Measurements from ENCODE around the gene NR3C1. TPM values are rescaled to one million over a fixed set of nuclear protein-coding genes. Genes with fewer than 3 reads are reported as not detected.
A peak's percentile ranks its signal among the peaks of the same experiment; 100 is the strongest.

The NR3C1 gene
- total and polyA plus RNA-seq, 2 donors = 47.7 to 62.3 TPM

DNA sequence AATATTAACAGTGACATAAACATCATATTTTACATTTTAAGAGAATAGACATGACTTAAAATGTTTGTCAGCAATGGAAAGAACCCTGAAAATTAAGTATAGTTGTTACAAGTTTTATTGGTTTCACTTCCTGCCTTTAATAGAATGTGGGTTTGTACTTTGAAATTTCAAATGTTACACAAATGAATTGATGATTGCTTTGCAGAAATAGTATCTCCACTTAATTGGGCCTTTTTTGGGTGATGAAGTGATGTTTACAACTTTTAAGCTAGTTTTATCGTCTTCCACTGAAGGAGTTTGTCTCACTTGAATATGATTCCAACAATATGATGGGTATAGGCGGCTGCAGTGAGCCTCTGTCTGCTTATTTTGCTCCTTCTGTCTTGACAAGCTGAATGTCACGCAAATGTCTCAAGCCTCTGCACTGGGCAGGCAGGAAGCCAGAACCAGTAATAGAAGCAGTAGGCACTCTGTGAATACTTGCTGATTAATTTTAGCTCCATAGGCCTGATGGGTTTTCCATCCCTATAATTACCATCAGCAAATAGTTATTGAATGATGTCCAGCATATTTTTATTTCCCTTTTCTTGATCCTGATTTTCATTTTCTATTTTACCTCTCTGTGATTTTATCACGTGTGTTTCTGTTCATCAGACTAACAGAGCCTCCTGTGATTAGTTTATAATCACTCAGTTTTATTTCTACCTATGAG is 10.6 kb upstream of the NR3C1 start:
- Histone ChIP-seq H3K27ac (ENCODE audit: low read depth in 1 of 2, low read length in 1 of 2) (no peak overlapping the region), H3K4me3 (ENCODE audit: low read length in 2 of 2) (no peak overlapping the region), H3K27me3 (ENCODE audit: control insufficient read depth in 2 of 2, insufficient read depth in 1 of 2, low read length in 1 of 2) (no peaks in the 10 kb centered on the region), H3K9me3 (ENCODE audit: control insufficient read depth in 2 of 2, insufficient read depth in 1 of 2, low read length in 1 of 2) (no peaks in the 10 kb centered on the region), H3K4me1 (ENCODE audit: control insufficient read depth in 2 of 2, insufficient read depth in 2 of 2, low read length in 2 of 2) (peaks cover 0 to 7% of the 10 kb centered on the region in 2 donors), H3K36me3 (ENCODE audit: control insufficient read depth in 2 of 2, insufficient read depth in 2 of 2, low read length in 1 of 2) (no peaks in the 10 kb centered on the region)
- no peak for DNase-seq (ENCODE audit: low read depth in 6 of 9, low spot score in 9 of 9)
- 92% methylated on average over 4 of the region's 4 CpGs for WGBS

DNA sequence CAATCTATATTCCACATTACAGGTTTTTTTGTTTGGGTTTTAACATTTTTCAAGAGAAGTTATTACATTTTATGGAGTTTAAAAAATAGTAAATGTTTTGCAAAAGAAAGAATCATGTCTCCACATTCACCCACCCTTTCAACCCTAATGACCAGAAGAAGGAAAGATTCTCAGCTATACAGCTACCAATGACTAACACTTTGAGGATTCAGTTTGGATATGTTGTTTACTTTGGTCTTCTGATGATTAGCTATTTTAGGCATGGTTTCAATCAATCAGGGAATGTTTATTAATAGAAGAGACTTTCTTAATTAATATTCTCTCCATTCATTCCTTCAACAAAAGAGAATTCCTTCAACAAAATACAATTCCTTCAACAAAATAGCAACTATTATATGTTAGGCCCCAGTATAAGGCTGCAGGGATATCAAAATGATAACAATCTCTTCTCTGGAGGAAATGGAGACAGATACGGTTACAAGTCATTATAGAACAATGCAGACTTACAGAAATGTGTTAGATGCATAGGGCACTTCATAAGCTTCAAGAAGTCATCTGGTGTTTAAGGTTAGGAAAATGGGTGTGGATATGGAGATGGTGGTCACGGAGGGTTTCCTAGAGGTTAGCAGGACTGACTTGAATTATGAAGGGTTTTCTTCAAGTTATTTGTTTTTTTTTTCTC is 9.3 kb upstream of the NR3C1 start:
- H3K27me3 ChIP-seq (ENCODE audit: control insufficient read depth in 2 of 2, insufficient read depth in 1 of 2, low read length in 1 of 2) = no peaks in the 10 kb centered on the region
- no peaks in the 10 kb centered on the region for H3K36me3 ChIP-seq (ENCODE audit: control insufficient read depth in 2 of 2, insufficient read depth in 2 of 2, low read length in 1 of 2)
- no peak overlapping the region for H3K4me3 ChIP-seq (ENCODE audit: low read length in 2 of 2)
- H3K4me1 ChIP-seq (ENCODE audit: control insufficient read depth in 2 of 2, insufficient read depth in 2 of 2, low read length in 2 of 2) = peaks cover 0 to 7% of the 10 kb centered on the region in 2 donors
- H3K9me3 ChIP-seq (ENCODE audit: control insufficient read depth in 2 of 2, insufficient read depth in 1 of 2, low read length in 1 of 2) = no peaks in the 10 kb centered on the region
- 75% methylated on average over 2 of the region's 2 CpGs for WGBS
- no peak overlapping the region for H3K27ac ChIP-seq (ENCODE audit: low read depth in 1 of 2, low read length in 1 of 2)
- no peak for DNase-seq (ENCODE audit: low read depth in 6 of 9, low spot score in 9 of 9)

DNA sequence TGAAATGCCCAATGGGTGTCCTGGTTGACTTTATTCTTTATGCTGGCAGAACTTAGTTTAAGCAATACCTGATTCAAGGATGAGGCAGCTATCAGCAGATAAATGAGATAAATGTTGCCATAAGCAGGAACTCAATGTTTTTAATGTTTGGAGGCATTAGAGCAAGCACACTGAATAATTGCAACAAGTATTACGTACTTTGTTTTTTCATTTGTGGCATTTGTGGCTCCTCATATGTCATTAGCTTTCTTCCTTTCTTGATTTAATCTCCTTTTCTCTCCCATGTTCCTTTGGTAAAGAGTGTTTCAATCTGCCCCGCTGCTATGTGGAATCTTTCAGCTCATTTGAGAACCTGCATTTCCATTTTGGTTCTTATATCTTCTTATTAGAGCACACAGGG is 6.4 kb upstream of the NR3C1 start:
- Histone ChIP-seq H3K27me3 (ENCODE audit: control insufficient read depth in 2 of 2, insufficient read depth in 1 of 2, low read length in 1 of 2) (no peaks in the 10 kb centered on the region), H3K36me3 (ENCODE audit: control insufficient read depth in 2 of 2, insufficient read depth in 2 of 2, low read length in 1 of 2) (no peaks in the 10 kb centered on the region), H3K27ac (ENCODE audit: low read depth in 1 of 2, low read length in 1 of 2) (no peak overlapping the region), H3K4me3 (ENCODE audit: low read length in 2 of 2) (no peak overlapping the region), H3K9me3 (ENCODE audit: control insufficient read depth in 2 of 2, insufficient read depth in 1 of 2, low read length in 1 of 2) (peaks cover 0 to 3% of the 10 kb centered on the region in 2 donors), H3K4me1 (ENCODE audit: control insufficient read depth in 2 of 2, insufficient read depth in 2 of 2, low read length in 2 of 2) (peaks cover 0 to 11% of the 10 kb centered on the region in 2 donors)
- 30% methylated on average over 2 of the region's 2 CpGs for WGBS
- DNase-seq (ENCODE audit: low read depth in 6 of 9, low spot score in 9 of 9) = no peak

DNA sequence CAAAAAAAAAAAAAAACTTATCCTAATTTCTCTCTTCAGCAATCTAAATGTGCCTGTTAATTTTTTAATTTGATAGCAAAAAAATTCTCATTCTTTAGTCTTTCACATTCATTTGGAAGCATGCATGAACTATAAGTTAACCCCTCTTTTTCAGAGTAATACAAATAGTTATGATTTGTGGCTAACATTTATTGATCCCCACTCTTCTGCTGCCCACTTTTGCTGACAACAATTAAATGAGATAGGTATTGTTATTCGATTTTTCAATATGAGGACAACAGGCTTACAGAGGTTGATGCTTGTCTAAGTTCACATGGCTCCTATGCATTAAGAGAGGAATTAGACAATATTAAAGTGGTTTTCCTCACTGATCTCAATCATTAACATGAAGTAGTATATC is 2.9 kb upstream of the NR3C1 start:
- no peak overlapping the region for H3K4me3 ChIP-seq (ENCODE audit: low read length in 2 of 2)

DNA sequence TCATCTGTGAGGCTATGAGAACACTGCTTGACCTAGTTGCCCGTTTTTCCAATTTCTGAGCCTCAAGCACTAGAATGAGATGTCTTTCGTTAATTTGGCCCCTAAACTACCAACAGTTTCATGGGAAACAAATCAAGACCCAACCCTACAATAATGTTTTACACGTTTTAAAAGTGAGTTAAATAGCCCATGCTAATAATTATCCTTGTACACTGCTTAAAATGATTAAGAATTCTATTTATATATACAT is 2.3 kb upstream of the NR3C1 start:
- H3K9me3 ChIP-seq (ENCODE audit: control insufficient read depth in 2 of 2, insufficient read depth in 1 of 2, low read length in 1 of 2) = peaks cover 0 to 3% of the 10 kb centered on the region in 2 donors
- H3K27ac ChIP-seq (ENCODE audit: low read depth in 1 of 2, low read length in 1 of 2) = peak overlapping the region; percentile 98 to 100
- no peaks in the 10 kb centered on the region for H3K36me3 ChIP-seq (ENCODE audit: control insufficient read depth in 2 of 2, insufficient read depth in 2 of 2, low read length in 1 of 2)
- no peak for DNase-seq (ENCODE audit: low read depth in 6 of 9, low spot score in 9 of 9)
- peaks cover 5 to 12% of the 10 kb centered on the region in 2 donors for H3K4me1 ChIP-seq (ENCODE audit: control insufficient read depth in 2 of 2, insufficient read depth in 2 of 2, low read length in 2 of 2)
- H3K27me3 ChIP-seq (ENCODE audit: control insufficient read depth in 2 of 2, insufficient read depth in 1 of 2, low read length in 1 of 2) = no peaks in the 10 kb centered on the region
- 85% methylated on average over 3 of the region's 3 CpGs for WGBS
- peak overlapping the region; percentile 68 to 77 for H3K4me3 ChIP-seq (ENCODE audit: low read length in 2 of 2)

More for the DNA sequence above, 2.9 kb upstream of the NR3C1 start:
- no peaks in the 10 kb centered on the region for H3K27me3 ChIP-seq (ENCODE audit: control insufficient read depth in 2 of 2, insufficient read depth in 1 of 2, low read length in 1 of 2)
- no peak overlapping the region for H3K27ac ChIP-seq (ENCODE audit: low read depth in 1 of 2, low read length in 1 of 2)
- no peaks in the 10 kb centered on the region for H3K36me3 ChIP-seq (ENCODE audit: control insufficient read depth in 2 of 2, insufficient read depth in 2 of 2, low read length in 1 of 2)
- 99% methylated on average over 1 of the region's 1 CpG for WGBS
- peaks cover 0 to 11% of the 10 kb centered on the region in 2 donors for H3K4me1 ChIP-seq (ENCODE audit: control insufficient read depth in 2 of 2, insufficient read depth in 2 of 2, low read length in 2 of 2)
- DNase-seq (ENCODE audit: low read depth in 6 of 9, low spot score in 9 of 9) = no peak
- peaks cover 0 to 3% of the 10 kb centered on the region in 2 donors for H3K9me3 ChIP-seq (ENCODE audit: control insufficient read depth in 2 of 2, insufficient read depth in 1 of 2, low read length in 1 of 2)

DNA sequence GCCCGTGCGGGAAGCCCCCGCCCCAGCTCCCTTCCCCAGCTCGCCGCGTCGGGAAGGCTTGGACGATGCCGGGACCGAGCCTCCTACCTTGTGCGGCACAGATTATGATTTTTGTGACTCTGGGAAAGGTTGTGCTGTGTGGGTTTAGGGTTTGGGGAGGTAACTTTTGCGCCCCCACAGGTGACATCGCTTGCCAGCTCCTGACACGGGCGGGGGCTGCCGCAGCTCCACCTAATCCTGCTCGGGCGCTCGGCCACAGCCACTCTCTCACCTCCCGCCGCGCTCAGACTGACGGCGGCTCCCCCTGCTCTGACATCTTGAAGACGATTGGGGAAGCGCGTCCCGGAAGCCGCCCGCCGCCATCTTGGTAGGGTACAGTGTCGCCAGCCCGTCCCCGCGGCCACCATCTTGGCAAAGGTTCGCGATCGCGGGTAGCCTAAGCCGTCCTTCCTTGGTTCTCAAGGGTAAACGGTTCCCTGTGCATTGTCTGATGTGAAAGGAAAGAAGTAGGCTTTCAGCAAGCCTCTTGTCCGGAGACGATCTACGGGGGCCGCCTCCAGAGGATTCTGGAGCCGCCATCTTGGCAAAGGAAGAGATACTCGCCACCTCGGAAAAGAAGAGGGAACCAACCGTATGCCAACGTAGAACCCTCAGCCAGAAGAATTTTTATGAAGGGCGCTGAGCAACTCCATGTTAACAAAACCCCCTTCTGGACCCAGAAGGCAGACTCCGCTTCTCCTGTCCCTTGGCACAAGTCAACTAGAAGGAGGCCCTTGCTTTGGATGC is 1.8 kb upstream of the NR3C1 start:
- 3% methylated on average over 52 of the region's 52 CpGs for WGBS
- peak; percentile 72 to 96 (median 90) for DNase-seq (ENCODE audit: low read depth in 6 of 9, low spot score in 9 of 9)

DNA sequence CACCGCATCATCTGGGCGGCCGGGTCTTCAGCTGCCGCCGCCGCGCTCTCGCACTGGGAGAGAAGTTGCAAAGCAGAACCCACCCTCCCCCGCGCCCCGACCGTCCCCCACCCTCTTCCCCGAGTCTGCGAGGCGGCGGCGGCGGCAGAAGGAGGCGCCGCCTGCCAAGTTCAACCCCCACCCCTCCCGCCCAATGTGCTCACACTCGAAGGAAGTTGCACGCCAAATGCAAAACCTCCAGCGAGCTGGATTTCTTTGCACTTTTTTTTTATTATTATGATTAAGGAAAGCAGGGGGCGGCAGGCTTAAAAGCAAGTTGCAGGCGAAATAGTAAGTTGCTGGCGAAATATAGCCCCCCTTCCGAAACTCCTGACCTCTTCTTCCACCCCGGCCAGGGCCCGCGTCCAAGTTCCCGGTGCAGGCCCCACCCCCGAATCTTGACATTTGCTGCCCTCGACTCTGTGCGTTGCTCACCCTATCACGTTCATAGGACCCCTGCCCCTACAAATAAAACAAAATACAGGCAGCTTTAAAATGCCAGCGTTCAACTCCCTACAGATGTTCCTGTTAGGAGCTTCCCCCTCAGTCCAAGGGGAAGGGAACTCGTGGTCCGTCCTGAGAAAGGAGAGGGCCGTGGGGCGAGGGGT is 1.1 kb upstream of the NR3C1 start:
- peak in 7 of 9 donors; percentile 55 to 92 (median 75) for DNase-seq (ENCODE audit: low read depth in 6 of 9, low spot score in 9 of 9)
- H3K27ac ChIP-seq (ENCODE audit: low read depth in 1 of 2, low read length in 1 of 2) = peak overlapping the region; percentile 98 to 100
- peaks cover 0 to 3% of the 10 kb centered on the region in 2 donors for H3K9me3 ChIP-seq (ENCODE audit: control insufficient read depth in 2 of 2, insufficient read depth in 1 of 2, low read length in 1 of 2)
- no peaks in the 10 kb centered on the region for H3K27me3 ChIP-seq (ENCODE audit: control insufficient read depth in 2 of 2, insufficient read depth in 1 of 2, low read length in 1 of 2)
- H3K4me3 ChIP-seq (ENCODE audit: low read length in 2 of 2) = peak overlapping the region; percentile 68 to 77
- H3K36me3 ChIP-seq (ENCODE audit: control insufficient read depth in 2 of 2, insufficient read depth in 2 of 2, low read length in 1 of 2) = peaks cover 8 to 11% of the 10 kb centered on the region in 2 donors
- under 1% methylated on average over 41 of the region's 41 CpGs for WGBS
- H3K4me1 ChIP-seq (ENCODE audit: control insufficient read depth in 2 of 2, insufficient read depth in 2 of 2, low read length in 2 of 2) = peaks cover 13 to 23% of the 10 kb centered on the region in 2 donors

More for the DNA sequence above, 1.8 kb upstream of the NR3C1 start:
- peaks cover 10 to 16% of the 10 kb centered on the region in 2 donors for H3K4me1 ChIP-seq (ENCODE audit: control insufficient read depth in 2 of 2, insufficient read depth in 2 of 2, low read length in 2 of 2)
- peak overlapping the region; percentile 68 to 77 for H3K4me3 ChIP-seq (ENCODE audit: low read length in 2 of 2)
- H3K27me3 ChIP-seq (ENCODE audit: control insufficient read depth in 2 of 2, insufficient read depth in 1 of 2, low read length in 1 of 2) = no peaks in the 10 kb centered on the region
- peak overlapping the region; percentile 98 to 100 for H3K27ac ChIP-seq (ENCODE audit: low read depth in 1 of 2, low read length in 1 of 2)
- H3K9me3 ChIP-seq (ENCODE audit: control insufficient read depth in 2 of 2, insufficient read depth in 1 of 2, low read length in 1 of 2) = peaks cover 0 to 3% of the 10 kb centered on the region in 2 donors
- peaks cover 3 to 4% of the 10 kb centered on the region in 2 donors for H3K36me3 ChIP-seq (ENCODE audit: control insufficient read depth in 2 of 2, insufficient read depth in 2 of 2, low read length in 1 of 2)

DNA sequence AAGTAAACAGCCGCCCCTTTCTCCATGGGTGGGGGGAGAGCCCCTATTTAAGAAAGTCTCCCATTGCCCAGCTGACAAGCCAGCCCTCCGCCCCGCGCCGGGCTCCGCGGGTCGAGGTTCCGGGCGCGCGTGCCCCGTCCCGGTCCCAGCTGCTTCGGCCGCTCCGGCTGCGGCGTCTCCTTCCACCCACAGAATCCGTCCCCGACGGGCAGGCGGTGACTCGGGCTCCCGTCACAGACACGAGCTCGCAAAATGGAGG is 223 bp downstream of the NR3C1 start:
- DNase-seq (ENCODE audit: low read depth in 6 of 9, low spot score in 9 of 9) = peak in 1 of 9 donors; percentile 24
- Histone ChIP-seq H3K27ac (ENCODE audit: low read depth in 1 of 2, low read length in 1 of 2) (peak overlapping the region; percentile 90 to 100), H3K9me3 (ENCODE audit: control insufficient read depth in 2 of 2, insufficient read depth in 1 of 2, low read length in 1 of 2) (peaks cover 0 to 3% of the 10 kb centered on the region in 2 donors), H3K4me3 (ENCODE audit: low read length in 2 of 2) (peak overlapping the region; percentile 71 to 77), H3K27me3 (ENCODE audit: control insufficient read depth in 2 of 2, insufficient read depth in 1 of 2, low read length in 1 of 2) (no peaks in the 10 kb centered on the region), H3K36me3 (ENCODE audit: control insufficient read depth in 2 of 2, insufficient read depth in 2 of 2, low read length in 1 of 2) (peaks cover 8 to 15% of the 10 kb centered on the region in 2 donors), H3K4me1 (ENCODE audit: control insufficient read depth in 2 of 2, insufficient read depth in 2 of 2, low read length in 2 of 2) (peaks cover 13 to 25% of the 10 kb centered on the region in 2 donors)
- under 1% methylated on average over 27 of the region's 27 CpGs for WGBS
